NCI-H82 (cell line): ENCODE measurements around the gene YIPF7.

Experiments used
- DNase-seq: peaks from one replicate; lab custom pipeline; 2025; lab: John Stamatoyannopoulos, UW

YIPF7 gene

GRCh38 chr4:44616621-44617020 lies 34.8 kb downstream of the YIPF7 start:
- no peak for DNase-seq

GRCh38 chr4:44583393-44583792 lies 68.0 kb downstream of the YIPF7 start:
- DNase-seq: peak; percentile 4

- DNase-seq: no peak
Measured at GRCh38 chr4:44580231-44580630, 71.2 kb downstream of the YIPF7 start.

GRCh38 chr4:44578954-44579353 lies 72.5 kb downstream of the YIPF7 start:
- DNase-seq: no peak
